Activated CD8-positive, alpha-beta T cell treated with anti-CD3 and anti-CD28 coated beads for 36 hours (primary cell): ENCODE measurements around the gene ZNF124. TPM values are rescaled to one million over a fixed set of nuclear protein-coding genes. Genes with fewer than 3 reads are reported as not detected.

Experiments used
- ATAC-seq: fragments of 200-7000 bp; cut with Tn5 transposase; one replicate; pipeline ENCODE4 v1.10.0; 2021; ENCODE audit warnings: mild to moderate bottlenecking, moderate library complexity
- CTCF ChIA-PET: fragments of 350-600 bp; sonication (Branson Sonifier 250); formaldehyde crosslinking; loops from one replicate; lab custom pipeline; 2021; ENCODE audit warnings: antibody characterized with exemption; lab: Charles Lee
- POLR2A ChIA-PET: fragments of 350-600 bp; sonication (Branson Sonifier 250); formaldehyde crosslinking; loops from one replicate; lab custom pipeline; 2021; ENCODE audit warnings: antibody characterized with exemption; lab: Charles Lee
- DNase-seq: peaks from one replicate; pipeline ENCODE4 v3.0.0-alpha.2; 2020
- H3K27ac Mint-ChIP-seq: one replicate; pipeline ENCODE4 v1.8.0; 2021; ENCODE audit warnings: mild to moderate bottlenecking, mixed read lengths
- H3K27me3 Mint-ChIP-seq: one replicate; pipeline ENCODE4 v1.8.0; 2021; ENCODE audit warnings: mixed read lengths
- H3K36me3 Mint-ChIP-seq: one replicate; pipeline ENCODE4 v1.8.0; 2021; ENCODE audit warnings: low read depth, mixed read lengths
- H3K4me1 Mint-ChIP-seq: one replicate; pipeline ENCODE4 v1.8.0; 2021; ENCODE audit warnings: low read depth, mixed read lengths
- H3K4me3 Mint-ChIP-seq: one replicate; pipeline ENCODE4 v1.8.0; 2021; ENCODE audit warnings: mild to moderate bottlenecking, moderate library complexity, mixed read lengths
- H3K9me3 Mint-ChIP-seq: one replicate; pipeline ENCODE4 v1.8.0; 2021; ENCODE audit warnings: mixed read lengths
- intact Hi-C: fragments of 100-400 bp; cut with micrococcal nuclease; formaldehyde crosslinking; loops from one replicate; pipeline ENCODE4 v1.10.0; 2022
- total RNA-seq, 2 experiments: library from RNA; stranded (reverse); gene quantifications; one replicate each; pipeline ENCODE4 v1.2.3, GENCODE V29; 2021
- TF ChIP-seq, protein P1 (sequence below): fragments of 200-600 bp; IDR thresholded peaks from one replicate; pipeline ENCODE4 v1.8.0; 2022; ENCODE audit warnings: antibody characterized with exemption, mild to moderate bottlenecking

ZNF124 gene
- total RNA-seq, 2 experiments from 2014 or later: 15.5 to 16.8 TPM

DNA sequence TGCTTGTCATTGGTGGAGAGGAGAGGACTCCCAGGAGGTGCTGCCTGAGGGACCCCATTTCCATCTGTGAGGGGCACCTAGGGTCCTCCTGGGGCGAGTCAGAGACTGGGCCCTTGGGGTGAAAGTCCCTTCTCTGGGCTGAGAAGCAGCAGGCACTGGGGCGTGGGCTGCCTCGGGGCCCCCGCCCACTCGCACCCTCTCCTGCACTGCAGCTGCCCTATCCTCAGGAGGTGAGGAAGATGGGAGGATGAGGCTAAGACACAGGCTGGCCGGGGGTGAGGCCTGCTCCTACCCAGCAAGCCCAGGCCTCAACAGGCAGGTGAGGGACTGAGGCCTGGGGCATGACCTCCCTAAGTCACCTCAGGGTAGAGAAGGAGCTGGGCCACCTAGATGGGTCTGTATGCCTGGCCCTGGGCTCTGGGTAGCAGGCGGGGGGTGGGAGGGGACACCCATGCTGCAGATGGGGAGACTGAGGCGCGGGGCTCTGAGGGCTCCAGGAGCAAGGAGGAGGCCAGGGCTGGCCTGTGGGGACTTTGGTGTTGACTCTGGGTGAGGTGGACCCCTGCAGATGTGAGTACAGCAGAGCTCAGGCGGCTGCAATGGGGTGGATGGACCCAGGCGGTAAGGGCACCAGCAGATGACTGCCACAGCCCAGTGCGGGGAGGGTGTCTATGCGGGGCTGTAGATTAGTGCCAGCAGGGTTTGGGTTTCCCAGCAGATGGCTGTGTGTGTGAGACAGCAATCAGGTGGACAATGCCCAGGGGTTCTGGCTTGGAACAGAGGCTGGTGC, 57.3 kb downstream of the ZNF124 start:
- peaks cover 11% of the 10 kb centered on the region for H3K4me1 Mint-ChIP-seq
- no peaks in the 10 kb centered on the region for H3K36me3 Mint-ChIP-seq
- ChIA-PET CTCF (no interaction called here), POLR2A (no interaction called here)
- TF ChIP-seq, protein P1, sequence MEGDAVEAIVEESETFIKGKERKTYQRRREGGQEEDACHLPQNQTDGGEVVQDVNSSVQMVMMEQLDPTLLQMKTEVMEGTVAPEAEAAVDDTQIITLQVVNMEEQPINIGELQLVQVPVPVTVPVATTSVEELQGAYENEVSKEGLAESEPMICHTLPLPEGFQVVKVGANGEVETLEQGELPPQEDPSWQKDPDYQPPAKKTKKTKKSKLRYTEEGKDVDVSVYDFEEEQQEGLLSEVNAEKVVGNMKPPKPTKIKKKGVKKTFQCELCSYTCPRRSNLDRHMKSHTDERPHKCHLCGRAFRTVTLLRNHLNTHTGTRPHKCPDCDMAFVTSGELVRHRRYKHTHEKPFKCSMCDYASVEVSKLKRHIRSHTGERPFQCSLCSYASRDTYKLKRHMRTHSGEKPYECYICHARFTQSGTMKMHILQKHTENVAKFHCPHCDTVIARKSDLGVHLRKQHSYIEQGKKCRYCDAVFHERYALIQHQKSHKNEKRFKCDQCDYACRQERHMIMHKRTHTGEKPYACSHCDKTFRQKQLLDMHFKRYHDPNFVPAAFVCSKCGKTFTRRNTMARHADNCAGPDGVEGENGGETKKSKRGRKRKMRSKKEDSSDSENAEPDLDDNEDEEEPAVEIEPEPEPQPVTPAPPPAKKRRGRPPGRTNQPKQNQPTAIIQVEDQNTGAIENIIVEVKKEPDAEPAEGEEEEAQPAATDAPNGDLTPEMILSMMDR: no peak
- ATAC-seq (no peak), DNase-seq (no peak)
- intact Hi-C loops: loop anchor here (10.0 kb wide), 1 partner anchor 190 kb away; no protein-coding TSS in a partner anchor
- H3K9me3 Mint-ChIP-seq: peaks cover 1% of the 10 kb centered on the region
- no peak overlapping the region for H3K4me3 Mint-ChIP-seq
- no peak overlapping the region for H3K27ac Mint-ChIP-seq
- peaks cover 23% of the 10 kb centered on the region for H3K27me3 Mint-ChIP-seq

DNA sequence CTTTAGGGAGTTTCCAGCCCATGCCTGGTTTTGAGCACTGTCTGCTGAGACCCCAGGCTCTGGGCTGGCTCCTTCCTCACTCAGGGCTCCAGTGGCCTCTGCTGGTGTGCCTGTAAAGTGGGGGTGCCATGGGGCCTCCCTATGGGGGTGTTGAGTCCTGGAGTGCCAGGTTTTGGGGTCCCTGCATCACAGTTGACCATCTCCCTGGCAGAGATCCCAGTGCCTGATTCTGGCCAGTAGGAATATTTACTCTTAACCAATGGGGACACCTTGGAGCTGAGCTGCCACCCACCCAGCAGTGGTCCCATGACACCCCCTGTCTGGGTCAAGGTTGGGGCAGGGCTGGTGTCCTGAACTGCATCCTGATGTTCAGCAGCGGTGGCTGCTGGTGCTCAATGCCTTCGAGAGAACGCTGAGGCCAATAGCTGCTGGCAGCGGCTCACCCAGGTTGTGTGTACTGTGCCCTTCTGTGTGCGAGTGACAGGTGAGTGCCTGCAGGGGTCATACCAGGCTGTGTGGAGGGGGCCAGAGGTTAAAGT, 58.0 kb downstream of the ZNF124 start:
- intact Hi-C loops: loop anchor here (10.0 kb wide), 1 partner anchor 189 kb away; no protein-coding TSS in a partner anchor
- TF ChIP-seq, protein P1: no peak
- H3K36me3 Mint-ChIP-seq: no peaks in the 10 kb centered on the region
- DNase-seq (no peak), ATAC-seq (no peak)
- POLR2A ChIA-PET: no interaction called here
- peaks cover 27% of the 10 kb centered on the region for H3K27me3 Mint-ChIP-seq
- H3K27ac Mint-ChIP-seq: no peak overlapping the region
- H3K4me3 Mint-ChIP-seq: no peak overlapping the region
- CTCF ChIA-PET: no interaction called here
- H3K9me3 Mint-ChIP-seq: peaks cover 1% of the 10 kb centered on the region
- H3K4me1 Mint-ChIP-seq: peaks cover 11% of the 10 kb centered on the region

- no peaks in the 10 kb centered on the region for H3K36me3 Mint-ChIP-seq
- peaks cover 1% of the 10 kb centered on the region for H3K9me3 Mint-ChIP-seq
- no peak overlapping the region for H3K27ac Mint-ChIP-seq
- ChIA-PET POLR2A (no interaction called here), CTCF (no interaction called here)
- H3K27me3 Mint-ChIP-seq: peaks cover 34% of the 10 kb centered on the region
- DNase-seq (no peak), ATAC-seq (no peak)
- H3K4me3 Mint-ChIP-seq: no peak overlapping the region
- TF ChIP-seq, protein P1: no peak
- H3K4me1 Mint-ChIP-seq: peaks cover 11% of the 10 kb centered on the region
- intact Hi-C loops: loop anchor here (10.0 kb wide), 1 partner anchor 188 kb away; no protein-coding TSS in a partner anchor
These were observed 58.7 kb downstream of the ZNF124 start for GRCh38 chr1:247113094-247113497.

DNA sequence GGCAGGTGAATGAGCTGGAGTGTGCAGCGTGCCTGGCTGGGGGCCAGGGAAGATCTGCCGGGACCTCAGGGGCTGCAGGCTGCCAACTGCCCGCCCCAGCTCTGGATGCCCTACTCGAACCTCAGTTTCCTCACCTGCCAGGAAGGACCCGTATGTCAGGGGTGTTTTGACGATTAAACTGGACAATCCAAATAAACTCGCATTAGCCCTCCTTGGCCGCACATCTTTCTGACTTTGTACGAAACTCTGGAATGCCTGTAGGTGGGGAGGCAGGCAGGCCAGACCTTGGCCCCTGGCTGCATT, 59.4 kb downstream of the ZNF124 start:
- no peak overlapping the region for H3K4me3 Mint-ChIP-seq
- H3K9me3 Mint-ChIP-seq: peaks cover 2% of the 10 kb centered on the region
- CTCF ChIA-PET: no interaction called here
- no peaks in the 10 kb centered on the region for H3K36me3 Mint-ChIP-seq
- TF ChIP-seq, protein P1: no peak
- intact Hi-C loops: loop anchor here (10.0 kb wide), 1 partner anchor 188 kb away; no protein-coding TSS in a partner anchor
- H3K27me3 Mint-ChIP-seq: peaks cover 41% of the 10 kb centered on the region
- POLR2A ChIA-PET: no interaction called here
- H3K27ac Mint-ChIP-seq: no peak overlapping the region
- peaks cover 11% of the 10 kb centered on the region for H3K4me1 Mint-ChIP-seq
- ATAC-seq (no peak), DNase-seq (no peak)
